Neural cell (in vitro differentiated cells): ENCODE measurements around the gene KLF2.

Experiments
- CTCF ChIP-seq: fragments of 450-650 bp; IDR thresholded peaks from 2 replicates; pipeline ENCODE4 v1.5.1; 2014; ENCODE audit warnings: antibody characterized with exemption, mild to moderate bottlenecking, moderate library complexity; ENCODE audit not compliant: poor library complexity, severe bottlenecking
- EZH2 ChIP-seq: fragments of 200-600, 300-800 bp; shearing (Covaris generic), sonication (generic); IDR thresholded peaks from 2 replicates; pipeline ENCODE4 v1.6.1; 2014; ENCODE audit warnings: antibody characterized with exemption, low read length, borderline replicate concordance, mild to moderate bottlenecking; ENCODE audit not compliant: insufficient read depth, poor library complexity, severe bottlenecking
- POLR2AphosphoS5 ChIP-seq: IDR thresholded peaks from 2 replicates; pipeline ENCODE4 v1.6.1; 2012
- RAD21 ChIP-seq: fragments of 450-650 bp; conservative IDR thresholded peaks from 2 replicates; pipeline ENCODE4 v1.6.1; 2014; ENCODE audit warnings: antibody characterized with exemption, mild to moderate bottlenecking, moderate library complexity

GRCh38 chr19:16327501-16327900 is 2.9 kb downstream of the KLF2 start:
- TF ChIP-seq CTCF (no peak), EZH2 (no peak), RAD21 (no peak), POLR2AphosphoS5 (no peak)
